Smooth muscle cell of the brain vasculature (primary cell): ENCODE measurements around the gene CDNF.

Experiments used
- DNase-seq: peaks from one replicate; pipeline ENCODE4 v3.0.0-alpha.2; 2012; ENCODE audit warnings: low read depth, low spot score

Gene CDNF

DNA sequence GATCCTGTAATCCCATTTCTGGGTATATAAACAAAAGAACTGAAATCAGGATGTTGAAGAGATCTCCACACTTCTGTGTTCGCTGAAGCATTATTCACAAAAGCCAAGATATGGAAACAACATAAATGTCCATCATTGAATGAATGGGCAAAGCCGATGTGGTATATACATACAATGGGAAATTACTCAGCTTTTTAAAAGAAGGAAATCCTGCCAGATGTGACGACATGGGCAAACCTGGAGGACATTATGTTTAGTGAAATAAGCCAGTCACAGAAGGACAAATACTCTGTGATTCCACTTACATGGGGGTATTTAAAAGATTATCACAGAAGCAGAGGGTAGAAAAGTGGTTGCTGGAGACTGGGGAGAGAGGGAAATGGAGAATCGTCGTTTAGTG, 39.2 kb downstream of the CDNF start:
- DNase-seq, result no peak

DNA sequence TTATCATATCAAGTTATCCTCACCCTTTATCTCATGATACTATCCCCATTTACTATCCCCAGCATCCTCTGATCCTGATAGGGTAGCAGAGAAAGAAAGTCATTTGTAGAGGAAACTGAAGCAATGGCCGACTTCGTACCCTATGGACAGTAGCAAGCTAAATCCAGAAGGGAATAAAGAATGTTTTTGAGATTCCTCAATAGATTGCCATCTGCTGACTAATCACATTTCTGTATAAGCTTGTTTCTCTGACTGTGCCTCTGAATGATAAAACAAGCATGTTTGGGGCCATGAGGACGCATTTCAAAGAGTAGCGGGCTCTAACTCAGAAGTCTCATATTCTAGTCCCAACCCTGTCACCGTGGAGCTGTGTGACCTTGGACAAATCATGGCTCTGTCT, 49.9 kb downstream of the CDNF start:
- no peak for DNase-seq

DNA sequence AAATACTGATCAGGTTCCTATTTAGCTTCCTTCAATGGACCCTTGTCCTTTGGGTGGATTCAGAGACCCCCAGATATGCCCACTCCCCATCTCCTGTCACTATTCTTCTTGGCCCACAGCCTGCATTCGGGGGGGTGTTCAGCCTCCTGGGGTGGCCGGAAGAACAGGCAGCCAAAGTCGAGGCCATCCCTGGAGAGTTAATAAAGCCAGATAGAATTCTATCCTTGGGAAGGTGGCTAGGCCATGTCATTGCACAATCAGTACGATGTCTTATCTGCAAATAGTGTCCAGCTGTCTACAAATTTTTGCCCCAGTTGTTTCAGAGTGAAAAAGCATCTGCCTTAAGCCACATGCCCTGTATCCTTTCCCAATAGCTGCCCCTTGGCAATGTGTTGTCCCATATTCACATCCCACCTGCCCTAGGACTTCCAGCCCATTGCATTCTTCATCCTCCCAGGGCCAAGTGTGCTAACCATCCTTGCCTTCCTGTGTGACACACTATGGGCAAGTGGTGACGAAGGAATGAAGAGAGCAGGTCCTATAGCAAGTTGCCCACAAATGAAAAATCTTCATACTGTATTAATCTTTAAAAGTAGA, 53.3 kb downstream of the CDNF start:
- DNase-seq, result no peak

DNA sequence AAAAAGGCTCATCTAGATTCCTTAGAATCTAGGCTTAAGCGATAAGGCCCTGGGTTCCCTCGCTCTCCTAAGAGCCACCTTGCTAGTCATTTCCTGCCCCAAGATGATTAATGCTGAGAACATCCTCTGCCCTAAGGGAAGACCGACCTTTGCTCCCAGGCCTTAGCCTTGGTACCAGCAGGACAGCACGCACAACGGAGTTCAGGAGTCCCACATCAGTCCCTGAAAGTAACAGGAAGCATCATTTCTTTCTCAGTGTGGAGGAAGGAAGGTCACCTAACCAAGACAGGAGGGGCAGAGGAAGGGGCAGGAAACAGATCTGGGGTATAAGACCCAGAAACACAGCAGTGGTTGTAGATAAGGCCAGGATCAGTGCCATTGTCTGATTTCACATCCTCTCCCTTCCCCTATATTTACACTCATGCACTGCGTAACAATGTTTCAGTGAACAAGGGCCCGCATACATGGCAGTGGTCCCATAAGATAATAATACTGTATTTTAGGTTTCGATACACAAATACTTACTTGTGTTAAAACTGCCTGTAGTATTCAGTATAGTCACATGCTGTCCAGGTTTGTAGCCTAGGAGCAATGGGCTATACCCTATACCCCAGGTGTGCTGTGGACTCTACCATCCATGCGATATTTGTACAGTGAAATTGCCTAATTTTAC, 55.0 kb downstream of the CDNF start:
- DNase-seq, result no peak

DNA sequence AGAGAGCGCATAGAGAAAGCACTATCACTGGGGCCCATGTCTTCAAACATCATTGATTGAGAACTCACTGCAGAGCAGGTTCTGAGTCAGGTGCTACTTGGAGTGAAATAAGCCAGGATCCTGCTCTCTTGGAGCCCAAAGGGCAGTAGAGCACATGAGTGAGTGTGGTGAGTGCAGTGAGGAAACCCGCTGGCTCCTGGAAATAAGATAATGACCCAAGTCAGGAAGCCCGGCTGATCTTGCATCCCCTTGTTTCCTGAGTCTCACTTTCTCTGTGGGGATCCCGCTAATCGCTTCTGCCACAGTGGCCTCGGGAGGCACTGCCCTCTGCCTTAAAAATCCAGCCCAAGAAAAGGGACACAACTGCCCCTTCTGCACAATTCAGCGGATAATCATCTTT, 56.1 kb downstream of the CDNF start:
- DNase-seq, result no peak

DNA sequence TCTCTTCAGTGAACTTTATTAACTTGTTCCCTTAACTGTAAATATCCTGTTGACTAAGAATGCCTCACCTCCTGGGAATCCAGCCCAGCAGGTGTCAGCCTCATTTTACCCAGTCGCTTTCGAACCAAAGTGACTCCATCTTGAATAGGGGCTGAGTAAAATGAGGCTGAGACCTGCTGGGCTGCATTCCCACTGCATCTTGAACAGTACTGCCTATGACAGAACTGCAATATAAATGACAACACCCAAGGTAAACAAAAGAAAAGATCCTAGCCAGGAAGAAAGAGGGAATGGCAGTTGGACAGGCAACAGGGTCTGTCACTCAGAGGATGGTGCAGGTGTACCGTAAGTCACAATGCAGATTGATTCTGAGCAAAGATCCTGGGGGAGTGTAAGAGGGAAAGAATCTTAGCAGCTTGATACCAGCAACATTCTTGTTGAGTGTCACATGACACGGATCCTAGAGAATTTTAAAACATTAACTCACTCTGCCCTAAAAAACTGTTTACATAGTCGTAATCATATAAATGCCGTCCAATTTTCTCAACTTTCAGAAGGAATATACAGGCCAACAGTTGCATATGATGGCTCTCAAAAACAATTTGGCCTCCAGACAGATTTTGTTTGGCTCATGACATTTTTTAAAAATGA, 58.7 kb downstream of the CDNF start:
- DNase-seq, result no peak

DNA sequence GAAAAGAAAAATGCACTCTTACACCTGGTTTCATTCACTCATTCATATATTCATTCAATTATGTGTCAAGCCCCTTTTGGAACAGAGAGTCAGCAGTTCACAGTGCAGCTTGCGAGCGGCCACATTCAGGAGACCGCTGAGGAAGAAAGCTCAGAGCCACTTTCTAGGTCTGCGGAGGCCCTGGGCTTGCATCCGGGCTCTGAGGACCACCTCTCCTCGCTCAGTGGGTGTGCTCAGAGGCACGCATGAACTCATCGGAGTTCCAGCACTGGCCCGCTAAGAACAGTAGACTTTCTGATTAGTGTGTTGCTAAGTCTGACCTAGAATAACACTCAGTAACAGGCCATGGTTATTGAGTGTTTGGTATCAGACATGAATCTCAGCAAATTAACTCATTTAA, 61.3 kb downstream of the CDNF start:
- no peak for DNase-seq

DNA sequence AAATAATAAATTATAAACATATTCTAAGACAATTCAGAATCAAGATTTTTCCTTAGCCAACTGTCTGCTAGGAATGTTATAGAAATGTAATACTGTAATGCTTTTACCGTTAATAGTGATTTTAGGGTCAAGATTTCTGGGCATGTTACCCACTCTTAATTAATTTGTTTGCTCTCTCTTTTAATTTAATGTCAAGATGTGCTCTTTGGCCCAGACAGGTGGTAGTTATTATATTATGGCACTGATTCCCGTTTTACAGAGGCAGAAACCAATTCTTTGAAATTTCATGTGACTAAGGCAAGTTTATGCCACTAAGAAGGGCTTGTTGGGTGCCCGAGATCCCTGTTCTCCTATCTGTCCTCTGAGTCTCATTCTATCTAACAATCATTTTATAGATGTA, 62.2 kb downstream of the CDNF start:
- no peak for DNase-seq

DNA sequence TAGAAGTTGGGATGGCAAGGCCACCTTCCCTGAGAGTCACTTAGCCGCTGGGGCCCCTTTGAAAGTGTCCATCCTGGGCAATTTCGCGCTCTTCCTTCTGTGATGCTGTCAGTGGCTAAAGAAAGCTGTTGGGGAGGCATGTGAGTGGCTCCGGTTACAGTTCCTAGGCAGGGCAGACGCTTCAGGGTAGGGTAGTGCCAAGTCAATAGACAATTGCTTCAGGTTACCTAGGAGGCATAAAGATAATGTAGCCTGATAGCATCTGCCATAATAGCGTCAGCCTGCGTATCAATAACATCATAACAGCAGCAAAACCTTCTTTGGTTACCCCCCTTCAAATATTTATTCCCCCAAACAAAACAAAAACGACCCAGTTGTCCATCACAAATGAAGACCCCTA, 63.0 kb downstream of the CDNF start, which contains the start of gene FAM107B:
TSS of gene FAM107B (minus strand) at position 101 of the 400 bp plus-strand sequence. CDS start 234 bp downstream, outside the sequence.
- DNase-seq, result no peak

DNA sequence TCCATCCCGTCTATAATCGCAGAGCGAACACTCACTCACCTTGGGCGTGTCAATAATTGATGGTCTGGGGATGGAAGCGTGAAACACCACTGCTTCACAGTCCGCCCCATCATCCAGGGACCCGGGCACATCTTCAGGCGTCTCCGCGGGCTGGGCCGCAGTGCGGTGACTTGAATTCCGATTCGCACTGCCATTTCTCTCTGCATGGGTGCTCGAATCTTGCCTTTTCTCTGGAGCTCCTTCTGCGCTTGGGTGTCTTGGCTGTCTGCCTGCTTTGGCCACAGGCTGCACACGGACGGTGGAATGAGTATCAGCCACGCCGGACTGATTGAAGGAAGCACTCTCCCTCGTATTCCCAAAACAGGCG, 63.6 kb downstream of the CDNF start:
- DNase-seq, result no peak

DNA sequence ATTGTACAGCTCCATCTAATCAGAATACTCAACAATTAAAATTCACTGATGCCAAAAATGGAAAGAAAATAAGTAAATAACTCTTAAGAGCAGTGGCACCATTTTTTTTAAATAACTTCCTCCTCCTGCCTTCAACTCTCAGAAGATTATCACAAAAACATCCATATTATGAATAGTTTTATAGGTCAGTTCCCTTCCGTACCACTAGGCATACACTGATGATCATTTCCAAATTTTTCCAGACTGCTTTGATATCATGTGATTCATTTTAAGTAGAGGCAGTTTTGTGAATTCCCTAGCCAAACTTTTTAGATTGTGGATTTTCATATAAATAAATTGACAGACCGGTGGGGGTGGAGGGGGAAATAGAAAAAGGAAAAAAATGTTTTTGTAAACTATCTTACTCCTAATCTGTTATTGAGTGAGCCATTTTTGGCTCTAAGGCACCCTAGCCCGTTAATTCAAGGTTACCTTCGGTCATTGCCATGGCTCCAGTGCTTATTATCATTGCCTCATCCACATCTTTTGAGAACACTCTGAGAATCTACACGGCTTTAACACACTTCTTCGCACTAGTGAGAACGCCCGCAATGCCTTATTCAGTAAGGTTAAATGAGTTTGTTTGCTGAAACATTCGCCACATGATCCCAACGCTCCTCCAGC, 64.2 kb downstream of the CDNF start:
- DNase-seq, result no peak

DNA sequence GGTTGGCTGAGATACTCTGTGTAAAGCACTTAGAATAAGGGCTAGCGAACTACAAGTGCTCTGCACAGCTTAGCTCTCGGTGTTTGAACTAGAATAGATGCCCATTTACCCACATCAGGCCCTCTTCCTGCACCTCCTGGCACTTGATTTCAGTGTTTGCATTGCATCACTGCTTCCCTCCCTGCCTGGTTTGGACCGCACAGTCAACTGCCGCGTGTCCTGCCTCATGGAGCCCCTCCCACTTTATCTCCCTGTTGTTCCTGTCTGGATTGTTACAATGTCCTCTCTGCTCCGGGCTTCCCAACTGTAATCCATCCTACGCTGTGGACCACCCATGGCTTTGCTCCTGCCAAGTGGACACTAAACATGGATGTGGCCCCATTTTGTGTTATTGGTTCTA, 65.4 kb downstream of the CDNF start:
- no peak for DNase-seq

DNA sequence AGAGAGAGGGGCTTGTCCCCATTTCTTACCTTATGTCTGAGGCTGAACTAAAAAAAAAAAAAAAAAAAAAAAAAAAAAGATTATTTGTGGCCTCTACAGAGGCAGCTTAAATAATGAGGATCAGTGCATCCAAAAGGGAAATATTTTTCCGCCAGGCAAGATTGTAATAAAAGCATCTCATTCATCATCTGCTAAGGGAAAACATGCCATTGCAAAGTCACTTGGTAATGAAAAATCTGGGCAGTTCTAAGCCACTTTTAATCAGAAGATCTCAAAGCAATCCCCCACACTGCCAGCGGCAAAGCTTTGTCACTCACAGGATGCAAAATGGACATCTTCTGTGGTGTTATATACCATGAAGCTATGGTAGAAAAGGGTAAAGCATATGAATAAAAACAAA, 66.9 kb downstream of the CDNF start:
- no peak for DNase-seq
